ENCODE measurements around the gene CDH13. TPM values are rescaled to one million over a fixed set of nuclear protein-coding genes. Genes with fewer than 3 reads are reported as not detected.

The CDH13 gene
- total RNA-seq, 1 donor from 2014 or later = 22.9 TPM

DNA sequence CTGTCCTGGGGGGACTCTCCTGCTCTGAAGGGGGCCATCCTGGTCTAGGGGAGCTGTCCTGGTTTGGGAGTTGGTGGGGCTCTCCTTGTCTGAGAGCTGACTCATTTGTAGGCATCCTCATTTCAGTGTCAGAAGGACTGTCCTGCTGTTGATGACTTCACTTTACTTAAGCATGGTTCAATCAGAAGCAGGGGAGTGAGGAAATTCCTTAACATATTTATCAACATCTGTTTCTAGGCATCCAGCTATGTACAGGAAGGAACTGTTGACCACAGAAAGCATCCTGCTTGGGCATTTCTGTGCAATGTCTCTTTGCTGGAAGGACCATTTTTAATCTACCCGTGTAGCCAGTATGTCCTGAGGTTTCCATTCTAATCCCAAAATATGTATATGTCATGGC is 678.3 kb downstream of the CDH13 start:
- peak; percentile 16 for DNase-seq (ENCODE audit: low read depth)

GRCh38 chr16:83306961-83307593 is 680.3 kb downstream of the CDH13 start:
- DNase-seq (ENCODE audit: low read depth) = no peak

DNA sequence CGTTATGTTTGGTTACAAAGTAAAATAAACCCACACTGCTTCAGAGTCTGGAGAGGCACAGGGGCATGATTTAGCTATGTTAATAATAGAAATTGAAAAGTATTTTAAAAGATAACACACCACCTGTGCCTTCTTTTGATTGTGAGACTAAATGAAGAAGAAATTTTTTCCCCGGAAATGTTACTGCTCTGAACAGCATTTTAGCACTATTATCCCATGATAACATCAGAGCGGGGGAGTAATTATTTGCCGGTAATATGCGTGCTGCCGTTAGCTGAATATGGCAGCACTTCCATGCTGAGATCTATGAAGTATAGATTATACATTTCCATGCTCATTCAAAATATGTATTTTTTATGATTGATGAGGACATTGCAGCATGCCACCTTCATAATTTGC is 680.8 kb downstream of the CDH13 start:
- no peak for DNase-seq (ENCODE audit: low read depth)

GRCh38 chr16:83308414-83308813 is 681.6 kb downstream of the CDH13 start:
- no peak for DNase-seq (ENCODE audit: low read depth)

- no peak for DNase-seq (ENCODE audit: low read depth)
These were observed 684.0 kb downstream of the CDH13 start for GRCh38 chr16:83310816-83311215.

DNA sequence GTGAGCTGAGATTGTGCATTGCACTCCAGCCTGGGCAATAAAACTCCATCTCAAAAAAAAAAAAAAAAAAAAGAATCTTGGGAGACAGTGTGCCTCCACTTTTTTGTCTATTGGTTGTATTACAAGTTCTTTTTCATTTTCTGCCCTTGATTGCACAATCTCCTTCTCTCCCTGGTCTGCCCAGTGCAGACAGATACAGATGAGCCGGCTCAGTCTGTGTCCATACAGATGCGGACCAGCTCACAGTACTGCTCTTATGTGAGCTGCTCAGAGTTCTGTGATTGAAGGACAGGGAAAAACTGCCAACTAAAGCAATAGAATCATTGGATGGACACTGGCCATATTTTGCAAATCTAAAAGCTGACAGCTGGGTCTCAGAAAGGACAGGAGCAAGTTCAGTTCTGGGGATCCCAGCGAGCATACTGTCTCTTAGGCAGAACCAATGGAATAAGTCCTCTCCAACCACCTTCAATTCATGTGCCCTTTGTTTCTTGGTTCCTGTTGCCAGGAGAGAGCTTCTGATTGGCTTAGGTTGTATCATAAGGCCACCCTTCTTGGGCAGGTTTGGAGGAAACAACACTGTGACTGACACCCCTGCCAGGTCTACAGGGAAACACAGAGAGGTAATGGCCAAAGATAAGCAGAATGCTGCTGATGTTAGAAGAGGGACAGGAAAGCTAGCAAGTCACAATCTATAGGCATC is 685.4 kb downstream of the CDH13 start:
- no peak for DNase-seq (ENCODE audit: low read depth)

DNA sequence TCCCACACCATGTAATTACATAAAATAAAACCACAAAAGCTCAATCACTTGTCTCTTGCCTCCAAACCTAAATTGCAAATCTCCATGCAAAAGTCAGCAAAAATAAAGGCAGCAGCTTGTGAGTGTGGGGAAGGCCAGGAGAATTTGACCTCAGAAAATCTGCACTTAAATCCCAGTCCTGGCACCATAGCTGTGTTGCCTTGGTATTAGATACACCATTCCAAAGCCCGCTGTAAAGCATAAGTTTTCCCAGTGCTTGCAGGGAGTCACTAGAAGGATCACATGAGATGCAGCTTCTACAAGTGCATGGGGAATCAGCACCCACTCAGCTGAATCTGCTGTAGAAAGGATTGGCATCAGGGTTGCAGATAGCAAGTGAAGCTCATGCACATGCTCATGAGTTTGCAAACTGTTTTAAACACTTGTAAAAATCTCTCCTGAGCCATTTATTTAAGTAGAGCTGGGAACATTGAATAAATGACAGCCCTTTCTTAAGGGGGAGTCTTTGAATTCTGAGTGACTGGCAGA is 686.0 kb downstream of the CDH13 start:
- no peak for DNase-seq (ENCODE audit: low read depth)

- no peak for DNase-seq (ENCODE audit: low read depth)
These were observed 688.5 kb downstream of the CDH13 start for GRCh38 chr16:83315271-83315670.

DNA sequence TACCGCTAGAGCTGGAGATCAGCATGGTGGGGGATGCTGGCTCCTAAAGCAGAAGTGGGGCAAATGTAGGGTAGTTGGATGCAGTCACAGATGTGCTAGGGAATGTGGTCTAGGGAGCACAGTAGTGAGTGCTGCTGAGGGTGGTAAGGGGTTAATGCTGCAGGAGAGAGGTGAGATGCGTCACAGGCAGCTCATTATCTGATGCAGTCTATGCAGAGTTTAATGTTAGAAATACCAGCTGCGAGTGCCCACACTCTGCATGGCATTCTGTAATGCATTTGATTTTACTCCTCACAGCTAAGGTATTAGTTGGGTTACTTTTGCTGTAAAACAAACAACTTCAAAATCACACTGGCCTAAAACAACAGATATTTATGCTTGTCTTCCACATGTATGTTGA is 689.7 kb downstream of the CDH13 start:
- no peak for DNase-seq (ENCODE audit: low read depth)

- DNase-seq (ENCODE audit: low read depth) = no peak
These were observed 691.6 kb downstream of the CDH13 start for GRCh38 chr16:83318390-83318789.

DNA sequence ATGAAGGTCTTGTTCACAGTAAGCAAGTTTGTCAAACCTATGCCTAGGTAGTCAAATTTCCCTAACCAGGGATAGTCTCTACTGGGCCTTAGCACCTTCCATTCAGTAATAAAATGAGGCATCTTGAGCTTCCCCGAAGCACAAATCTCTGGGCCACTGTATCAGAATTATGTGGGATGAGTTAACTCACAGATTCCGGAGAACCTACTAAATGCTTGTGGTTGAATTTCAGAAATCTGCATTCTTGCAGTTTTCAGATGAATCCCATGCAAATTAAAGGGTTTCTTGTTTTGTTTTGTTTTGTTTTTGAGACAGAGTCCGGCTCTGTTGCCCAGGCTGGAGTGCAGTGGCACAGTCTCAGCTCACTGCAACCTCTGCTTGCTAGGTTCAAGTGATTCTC is 702.2 kb downstream of the CDH13 start:
- DNase-seq (ENCODE audit: low read depth) = no peak

DNA sequence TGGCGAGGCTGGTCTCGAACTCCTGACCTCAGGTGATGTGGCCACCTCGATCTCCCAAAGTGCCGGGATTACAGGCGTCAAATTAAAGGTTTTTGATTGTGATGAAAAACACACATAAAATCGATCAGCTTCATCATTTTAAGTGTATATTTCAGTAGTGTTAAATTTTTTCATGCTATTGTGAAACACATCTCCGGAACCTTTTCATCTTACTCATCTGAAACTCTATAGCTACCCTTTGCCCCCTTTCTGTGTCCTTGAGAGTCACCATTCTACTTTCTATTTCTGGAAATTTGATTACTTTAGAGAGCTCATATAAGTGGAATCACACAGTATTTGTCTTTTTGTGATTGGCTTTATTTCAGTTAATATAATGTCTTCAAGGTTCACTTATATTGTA is 702.7 kb downstream of the CDH13 start:
- DNase-seq (ENCODE audit: low read depth) = no peak

DNA sequence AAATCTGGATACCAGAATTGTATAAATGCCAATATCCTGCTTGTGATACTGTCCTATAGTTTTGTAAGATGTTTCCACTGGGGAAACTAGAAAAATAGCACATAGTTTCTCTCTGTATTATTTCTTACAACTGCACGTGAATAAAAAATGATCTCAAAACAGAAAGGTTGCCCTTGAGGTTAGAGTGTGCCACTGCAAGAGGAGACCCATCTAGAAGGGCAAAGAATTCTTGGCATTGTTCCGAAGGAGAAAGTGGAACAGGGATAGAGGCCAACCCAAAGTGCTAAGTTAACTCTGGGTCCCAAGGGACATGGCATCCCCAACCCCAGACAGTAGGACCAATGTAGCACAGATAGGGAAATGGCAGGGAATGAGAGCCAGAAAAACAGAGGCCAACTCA is 703.5 kb downstream of the CDH13 start:
- no peak for DNase-seq (ENCODE audit: low read depth)

DNA sequence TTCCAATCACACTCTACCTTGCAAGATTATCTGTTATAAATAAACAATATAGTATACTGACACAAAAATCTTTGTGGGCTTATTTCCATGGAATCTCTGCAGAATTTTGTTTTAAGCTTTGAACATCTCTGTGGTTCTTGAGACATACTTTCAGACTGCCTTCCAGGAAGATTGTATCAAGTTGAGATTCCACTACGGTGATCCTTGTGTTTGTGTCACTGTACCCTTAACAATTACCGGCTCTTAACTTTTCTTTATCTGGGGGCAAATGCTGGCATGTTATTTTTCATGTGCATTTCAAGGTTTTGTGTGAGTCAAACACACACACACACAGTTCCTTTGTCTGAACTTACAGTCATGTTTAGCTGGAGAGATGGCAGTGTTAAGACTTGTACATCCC is 708.3 kb downstream of the CDH13 start:
- no peak for DNase-seq (ENCODE audit: low read depth)

GRCh38 chr16:83336603-83337002 is 709.8 kb downstream of the CDH13 start:
- DNase-seq (ENCODE audit: low read depth) = peak; percentile 14

DNA sequence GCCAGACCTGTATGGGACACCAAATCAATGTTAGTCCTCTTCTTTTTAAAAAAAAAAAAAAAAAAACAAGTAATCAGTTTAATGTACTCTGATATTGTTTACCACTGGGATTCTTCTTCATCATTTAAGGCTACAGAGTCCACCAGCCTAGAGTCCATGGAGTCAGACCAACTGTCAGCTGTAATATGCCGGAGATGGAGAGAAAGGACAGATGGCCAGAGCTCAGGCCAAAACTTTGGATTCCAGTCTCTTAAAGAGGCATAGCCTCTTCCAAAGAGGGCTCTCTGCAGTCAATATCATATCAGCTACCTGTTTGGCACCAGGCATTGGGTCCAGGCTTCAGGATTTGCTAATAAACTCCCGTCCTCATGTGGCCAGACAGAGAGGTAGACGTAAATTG is 711.4 kb downstream of the CDH13 start:
- DNase-seq (ENCODE audit: low read depth) = no peak

DNA sequence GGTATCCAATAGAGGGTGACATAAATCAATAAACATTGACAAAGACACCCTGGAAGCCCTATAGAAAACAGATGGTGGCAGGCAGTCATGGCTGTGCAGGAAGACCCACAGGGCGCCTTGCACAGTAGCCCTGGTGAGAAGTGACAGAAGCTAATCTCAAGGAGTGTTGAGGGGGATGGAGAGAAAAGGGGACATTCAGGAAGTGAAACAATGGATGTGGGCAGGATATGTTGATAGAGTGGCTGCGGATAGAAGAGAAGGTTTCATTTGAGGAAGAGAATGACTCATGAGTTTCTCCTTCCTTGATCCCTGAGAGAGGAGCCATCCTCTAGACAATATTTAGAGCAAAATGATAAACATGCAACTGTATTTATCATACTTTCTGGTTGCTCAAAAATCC is 712.2 kb downstream of the CDH13 start:
- no peak for DNase-seq (ENCODE audit: low read depth)

DNA sequence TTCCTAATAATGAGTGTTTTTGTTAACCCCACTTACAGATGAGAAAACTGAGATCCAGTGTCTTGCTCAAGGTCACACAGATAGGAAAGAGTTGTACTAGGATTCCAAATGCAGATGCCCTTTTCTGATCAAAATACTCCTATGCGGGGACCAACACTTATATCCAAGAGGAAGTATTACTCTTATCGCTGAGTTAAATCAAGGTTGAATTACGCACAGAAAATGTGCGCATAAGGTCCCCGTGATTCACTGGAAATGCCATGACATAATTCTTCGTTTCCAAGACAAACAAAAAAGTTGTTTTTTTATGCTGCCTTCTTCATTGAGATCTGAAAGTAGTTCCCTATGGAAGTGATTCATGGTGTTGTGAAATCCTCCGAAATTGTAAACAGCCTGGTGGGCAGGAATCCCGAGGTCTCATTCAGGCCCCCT is 717.2 kb downstream of the CDH13 start:
- DNase-seq (ENCODE audit: low read depth) = peak; percentile 50

DNA sequence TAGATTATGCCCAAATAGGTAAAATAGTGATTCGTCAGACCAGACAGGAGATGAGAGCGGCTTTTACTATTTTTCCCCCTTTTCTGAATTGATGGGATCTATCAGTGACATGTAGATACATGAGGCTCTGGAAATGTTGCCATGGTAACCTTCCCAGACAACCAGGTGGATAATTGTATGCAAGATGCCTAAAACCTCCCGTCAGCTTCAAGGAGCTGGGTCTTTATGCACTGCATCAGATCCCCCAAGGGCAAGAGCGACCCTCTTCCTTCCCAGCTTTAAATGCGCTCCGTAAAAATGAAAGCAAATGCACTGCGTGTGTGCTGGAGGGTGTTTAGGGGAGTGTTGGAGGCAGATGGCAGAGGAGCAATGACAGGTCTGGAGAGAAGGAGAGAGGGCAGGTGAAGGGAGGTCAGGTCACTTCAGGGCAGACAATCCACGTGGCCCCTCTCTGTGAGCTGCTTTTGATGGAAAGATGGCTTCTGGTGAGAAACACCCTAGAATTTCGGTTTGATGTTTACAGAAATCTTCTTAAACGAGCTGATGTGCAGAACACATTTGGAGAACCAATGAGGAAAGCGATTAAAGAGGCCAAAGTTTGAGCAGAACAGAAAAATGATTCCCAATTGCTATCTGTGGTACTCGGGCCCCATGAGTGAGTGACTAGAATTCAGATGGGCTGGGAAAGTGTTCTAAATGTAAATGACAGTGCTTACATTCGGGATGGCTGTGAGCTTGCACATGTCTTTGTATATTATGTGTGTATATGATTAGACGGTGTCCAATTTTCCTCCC is 719.3 kb downstream of the CDH13 start:
- DNase-seq (ENCODE audit: low read depth) = no peak

- peak; percentile 61 for DNase-seq (ENCODE audit: low read depth)
These were observed 722.2 kb downstream of the CDH13 start for GRCh38 chr16:83348991-83349390.

- no peak for DNase-seq (ENCODE audit: low read depth)
These were observed 723.7 kb downstream of the CDH13 start for GRCh38 chr16:83350481-83350880.

DNA sequence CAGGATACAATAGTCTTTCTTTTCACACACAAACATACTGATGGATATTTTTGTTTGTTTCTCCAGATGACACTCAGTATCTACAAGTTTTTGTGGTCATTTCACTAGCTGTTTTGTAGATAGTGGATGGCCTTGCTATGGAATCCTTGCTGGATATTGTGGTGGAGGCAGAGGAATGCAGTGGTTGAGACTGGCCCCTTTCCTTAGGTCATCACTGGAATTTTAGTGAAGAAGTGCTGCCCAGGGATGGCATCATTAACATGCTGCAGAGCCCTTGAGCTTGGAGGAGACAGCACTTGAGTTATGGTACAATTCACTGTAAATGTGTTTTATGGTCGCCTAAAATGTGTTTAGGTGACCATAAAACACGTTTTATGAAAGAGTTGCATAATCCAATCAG is 725.1 kb downstream of the CDH13 start:
- peak; percentile 16 for DNase-seq (ENCODE audit: low read depth)

DNA sequence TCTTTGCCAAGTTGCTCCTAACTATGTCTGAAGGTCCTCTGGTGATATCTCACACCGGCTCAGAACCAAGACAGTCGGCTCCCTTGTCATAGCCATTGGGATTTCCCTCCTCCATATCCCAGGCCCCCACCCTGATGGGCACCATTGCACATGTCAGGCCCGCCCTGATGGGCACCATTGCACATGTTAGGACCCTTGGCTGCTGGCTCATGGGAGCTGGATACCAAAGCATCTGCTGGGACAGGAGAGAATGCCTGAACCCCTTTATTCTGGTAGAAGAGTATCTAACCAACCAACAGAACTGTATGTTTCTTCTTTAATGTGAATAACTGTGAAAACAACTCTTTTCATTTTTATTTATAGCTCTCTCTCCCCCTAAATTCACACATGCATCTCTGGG is 726.5 kb downstream of the CDH13 start:
- no peak for DNase-seq (ENCODE audit: low read depth)
